IPS-18c (cell line): ENCODE data around the gene LINC00237.
A peak's percentile ranks its signal among the peaks of the same experiment; 100 is the strongest.

Source experiments
- H3K4me3 ChIP-seq: 2 replicates; pipeline ENCODE4 v1.7.0; 2013; ENCODE audit warnings: low read depth, mild to moderate bottlenecking, low read length, moderate library complexity; ENCODE audit not compliant: insufficient read depth
- H3K9me3 ChIP-seq: one replicate; pipeline ENCODE4 v1.6.1; 2013; ENCODE audit warnings: mild to moderate bottlenecking, low read length, moderate library complexity; ENCODE audit not compliant: control insufficient read depth, insufficient read depth

The LINC00237 gene

DNA sequence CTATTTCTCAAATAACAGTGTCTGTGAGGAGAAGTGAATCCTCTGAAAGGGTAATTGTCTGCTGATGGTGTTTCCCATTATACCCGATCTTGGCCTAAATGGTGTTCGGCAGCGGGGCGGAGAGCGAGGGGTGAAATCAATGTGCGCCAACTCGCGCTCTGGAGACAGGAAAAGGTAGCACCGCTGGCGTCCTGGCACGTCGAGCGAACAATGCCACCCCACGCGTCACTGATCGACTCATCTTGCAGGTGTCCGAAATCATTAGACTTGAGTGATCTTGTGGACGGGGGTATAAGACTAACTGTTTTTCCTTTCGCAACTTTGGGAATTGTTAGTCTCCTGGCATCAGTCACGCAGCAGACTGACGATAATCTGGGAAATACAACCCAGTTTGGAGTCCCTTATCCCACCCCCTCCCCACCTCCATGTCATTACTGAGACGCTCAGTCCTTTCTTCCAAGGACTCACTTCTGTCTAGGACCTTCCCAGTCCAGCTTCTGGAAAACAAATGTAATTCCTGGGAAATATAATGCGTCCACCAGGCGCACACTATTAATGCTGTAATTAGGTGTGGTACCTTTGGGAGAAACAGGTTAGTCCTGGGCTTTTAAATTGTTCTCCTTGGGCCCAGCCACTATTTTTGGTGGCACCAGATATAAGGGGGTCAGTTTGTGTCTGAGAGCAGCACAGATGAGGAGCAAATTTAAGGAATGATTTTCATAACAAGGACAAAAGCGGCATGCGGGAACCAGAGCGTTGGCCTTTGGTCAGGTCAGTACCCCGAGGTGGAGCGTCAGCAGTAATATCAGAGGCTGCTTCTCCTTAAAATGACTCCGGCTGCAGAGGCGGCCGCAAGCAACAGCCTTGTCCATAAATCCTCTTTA is 2.3 kb downstream of the LINC00237 start:
- Histone ChIP-seq H3K4me3 (peak overlapping the region; percentile 10), H3K9me3 (no peaks in the 10 kb centered on the region)

- H3K9me3 ChIP-seq = no peaks in the 10 kb centered on the region
- peak overlapping the region; percentile 49 for H3K4me3 ChIP-seq
These were observed 3.4 kb downstream of the LINC00237 start for GRCh38 chr20:21102603-21103311.

DNA sequence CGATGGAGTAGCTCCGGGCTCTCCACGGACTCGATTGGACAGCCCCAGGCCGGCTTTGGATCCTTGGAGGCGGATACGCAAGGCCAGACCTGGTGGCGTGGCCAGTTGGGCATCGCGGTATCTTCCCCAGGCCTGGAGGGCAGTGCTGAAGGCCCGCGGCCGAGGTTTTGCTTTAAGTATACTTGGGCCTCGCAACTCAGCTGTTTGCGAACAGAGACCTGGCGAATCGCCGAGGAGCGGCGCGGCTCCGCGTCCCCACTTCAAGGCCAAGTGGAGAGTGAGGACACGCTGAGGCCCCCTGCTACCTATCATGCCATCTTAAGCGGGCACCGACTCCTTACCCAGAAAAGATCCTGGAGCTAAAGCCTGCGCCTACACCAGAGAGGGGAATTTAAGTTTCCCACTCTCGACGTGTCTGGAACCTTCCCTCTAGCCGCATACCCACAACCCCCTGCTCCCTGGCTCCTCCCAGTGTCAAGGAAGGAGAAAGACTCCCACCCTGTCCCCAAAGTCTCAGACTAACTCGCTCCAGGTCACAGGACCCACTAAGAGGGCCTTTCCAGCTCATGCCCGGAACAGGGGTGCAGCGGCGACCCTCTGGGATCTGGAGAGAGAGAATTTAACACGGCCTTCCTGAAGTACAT is 4.1 kb downstream of the LINC00237 start:
- Histone ChIP-seq H3K4me3 (peak overlapping the region; percentile 49), H3K9me3 (no peaks in the 10 kb centered on the region)

GRCh38 chr20:21101453-21101931 is 4.7 kb downstream of the LINC00237 start:
- no peaks in the 10 kb centered on the region for H3K9me3 ChIP-seq
- H3K4me3 ChIP-seq = peak overlapping the region; percentile 51

DNA sequence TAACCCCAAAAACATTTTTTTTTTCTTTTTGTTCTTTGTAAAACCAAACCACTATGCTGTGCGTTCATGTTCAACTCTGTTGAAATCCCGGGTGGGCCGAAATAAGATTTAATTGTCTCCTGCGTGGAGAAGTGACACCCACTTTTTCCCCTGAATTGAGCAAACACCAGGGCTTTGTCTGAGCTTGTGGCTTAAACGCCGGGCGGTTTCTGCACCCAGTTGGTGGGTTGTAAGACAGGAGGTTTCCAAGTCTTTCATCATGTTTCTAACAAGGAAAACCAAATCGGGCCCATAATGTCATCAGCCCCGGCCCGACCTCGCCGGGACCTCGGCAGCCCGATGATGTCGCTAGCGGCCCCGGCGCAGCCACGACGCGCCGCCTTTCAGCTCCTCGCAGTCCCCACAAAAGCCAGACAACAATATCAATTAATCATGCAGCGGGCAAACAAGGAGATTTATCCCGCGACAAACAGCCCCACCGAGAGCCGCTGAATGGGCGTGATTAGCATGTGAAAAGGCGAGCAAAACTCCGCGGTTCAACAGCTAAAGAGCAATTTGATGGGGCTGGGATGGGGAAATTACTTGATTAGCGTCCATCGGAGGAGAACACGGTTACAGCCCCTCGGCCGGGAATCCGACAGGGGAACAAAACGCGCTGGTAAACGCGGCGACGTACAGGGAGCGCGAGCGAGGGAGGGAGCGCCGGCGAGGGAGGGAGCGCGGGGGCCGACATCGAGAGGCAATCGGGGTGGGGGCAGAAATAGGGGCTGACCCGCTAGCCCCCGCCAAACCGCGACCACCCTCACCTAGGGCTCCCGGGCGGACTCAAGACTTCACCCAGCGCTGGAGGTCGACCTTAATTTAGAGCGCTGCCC is 5.3 kb downstream of the LINC00237 start:
- peak overlapping the region; percentile 51 for H3K4me3 ChIP-seq
- H3K9me3 ChIP-seq = no peaks in the 10 kb centered on the region

- peak overlapping the region; percentile 32 for H3K4me3 ChIP-seq
These were observed 6.2 kb downstream of the LINC00237 start for GRCh38 chr20:21099751-21100577.

DNA sequence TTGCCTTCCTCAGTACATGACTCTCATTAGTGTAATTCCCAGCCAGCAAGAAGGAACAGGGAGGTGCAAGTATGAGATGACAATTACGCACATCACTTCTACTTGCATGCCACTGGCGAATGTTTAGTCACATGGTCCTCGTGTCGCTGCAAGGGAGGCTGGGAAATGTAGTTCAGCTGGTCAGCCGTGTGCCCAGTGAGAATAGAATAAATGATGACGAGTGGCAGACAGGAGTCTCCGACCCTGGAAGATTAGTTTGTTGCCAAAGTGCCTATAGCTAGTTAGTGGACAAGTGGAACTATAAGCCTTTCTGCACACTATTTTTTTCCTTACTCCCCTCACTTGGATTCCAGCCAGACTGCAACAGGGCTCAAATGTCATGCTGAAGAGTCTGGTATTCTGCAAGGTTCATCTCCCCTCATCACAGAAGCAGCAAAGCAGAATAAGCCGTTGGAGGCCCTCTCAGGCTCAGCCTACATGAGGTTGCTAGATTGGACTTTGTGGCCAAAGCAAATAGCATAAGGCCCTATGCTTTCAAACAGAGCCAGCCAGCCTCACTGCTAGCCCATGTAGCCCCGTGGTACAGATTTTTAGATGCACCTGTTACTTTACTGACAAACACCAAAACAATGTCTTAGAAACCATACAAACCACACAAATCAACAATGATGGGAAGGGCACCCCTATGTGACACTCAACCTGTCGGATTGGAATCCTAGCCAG is 9.7 kb downstream of the LINC00237 start:
- Histone ChIP-seq H3K4me3 (no peak overlapping the region), H3K9me3 (no peaks in the 10 kb centered on the region)

More at GRCh38 chr20:21099751-21100577, 6.2 kb downstream of the LINC00237 start:
- H3K9me3 ChIP-seq = no peaks in the 10 kb centered on the region

GRCh38 chr20:21092806-21093205 is 13.4 kb downstream of the LINC00237 start:
- no peak overlapping the region for H3K4me3 ChIP-seq
- H3K9me3 ChIP-seq = no peaks in the 10 kb centered on the region

GRCh38 chr20:21090721-21091120 is 15.4 kb downstream of the LINC00237 start:
- Histone ChIP-seq H3K9me3 (no peaks in the 10 kb centered on the region), H3K4me3 (no peak overlapping the region)

GRCh38 chr20:21090111-21090618 is 16.0 kb downstream of the LINC00237 start:
- H3K4me3 ChIP-seq = no peak overlapping the region
- no peaks in the 10 kb centered on the region for H3K9me3 ChIP-seq

GRCh38 chr20:21089391-21089790 is 16.8 kb downstream of the LINC00237 start:
- Histone ChIP-seq H3K4me3 (no peak overlapping the region), H3K9me3 (no peaks in the 10 kb centered on the region)

GRCh38 chr20:21087862-21088540 is 18.2 kb downstream of the LINC00237 start:
- H3K4me3 ChIP-seq = no peak overlapping the region
- H3K9me3 ChIP-seq = no peaks in the 10 kb centered on the region

GRCh38 chr20:21083825-21084325 is 22.3 kb downstream of the LINC00237 start:
- H3K4me3 ChIP-seq = no peak overlapping the region
- no peaks in the 10 kb centered on the region for H3K9me3 ChIP-seq

DNA sequence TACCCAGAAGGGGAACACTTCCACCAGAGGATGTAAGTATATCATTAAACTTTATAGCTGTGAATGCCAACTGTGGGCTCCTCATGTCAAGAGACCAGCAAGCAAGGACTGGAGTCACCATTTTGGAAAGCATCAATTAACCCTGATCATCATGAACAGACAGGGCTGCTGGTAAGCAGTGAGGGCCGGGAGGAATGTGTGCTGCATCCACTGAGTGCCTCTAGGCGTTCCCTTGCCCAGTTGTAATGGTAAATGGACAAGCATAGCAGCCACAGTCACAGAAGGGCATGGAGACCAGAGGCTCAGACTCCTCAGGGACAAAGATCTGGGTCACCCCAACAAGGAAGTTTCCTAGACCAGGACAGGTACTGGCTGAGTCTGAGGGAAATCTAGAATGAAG is 23.6 kb downstream of the LINC00237 start:
- H3K9me3 ChIP-seq = no peaks in the 10 kb centered on the region
- no peak overlapping the region for H3K4me3 ChIP-seq
